Measurements from ENCODE around the gene TICRR.

Gene TICRR

DNA sequence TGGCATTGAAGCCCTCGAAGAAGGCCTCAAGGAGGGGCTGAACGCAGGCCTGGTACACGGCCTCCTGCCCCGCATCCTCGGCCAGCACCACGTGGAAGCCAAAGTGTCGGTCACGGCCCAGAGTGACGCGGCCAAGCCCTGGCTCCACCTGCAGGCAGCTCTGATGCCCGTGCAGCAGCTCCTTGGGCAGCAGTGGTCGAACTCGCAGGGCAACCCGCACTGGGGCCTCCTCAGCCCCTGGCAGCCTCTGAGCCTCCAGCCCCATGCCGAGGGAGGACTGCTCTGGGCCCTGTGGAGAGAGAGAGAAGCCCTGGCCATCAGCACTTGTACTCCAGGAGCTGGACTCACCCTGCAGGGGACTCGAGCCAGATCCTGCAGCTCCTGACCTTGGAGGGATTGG, 77.4 kb downstream of the TICRR start:
- H3K36me3 Mint-ChIP-seq = no peaks in the 10 kb centered on the region
- no peaks in the 10 kb centered on the region for H3K9me3 Mint-ChIP-seq
- DNase-seq (ENCODE audit: low spot score in 2 of 2) = no peak
- H3K4me3 Mint-ChIP-seq = no peak overlapping the region
- H3K27ac Mint-ChIP-seq = no peak overlapping the region
- ATAC-seq = no peak
- H3K4me1 Mint-ChIP-seq = peaks cover 14% of the 10 kb centered on the region

DNA sequence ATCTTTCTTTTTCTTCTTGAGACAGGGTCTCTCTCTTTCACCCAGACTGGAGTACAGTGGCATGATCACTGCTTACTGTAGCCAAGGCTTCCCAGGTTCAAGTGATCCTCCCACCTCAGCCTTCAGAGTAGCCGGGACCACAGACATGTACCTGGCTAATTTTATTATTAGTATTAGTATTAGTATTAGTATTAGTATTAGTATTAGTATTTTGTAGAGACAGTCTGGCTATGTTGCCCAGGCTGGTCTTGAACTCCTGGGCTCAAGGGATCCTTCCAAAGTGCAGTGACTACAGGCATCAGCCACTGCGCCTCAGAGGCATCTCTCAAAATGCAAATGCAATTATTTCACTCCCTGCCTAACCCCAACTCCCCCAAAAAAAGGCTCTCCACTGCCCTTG, 78.3 kb downstream of the TICRR start:
- DNase-seq (ENCODE audit: low spot score in 2 of 2) = no peak
- ATAC-seq = no peak
- Mint-ChIP-seq H3K4me3 (no peak overlapping the region), H3K36me3 (no peaks in the 10 kb centered on the region), H3K4me1 (peaks cover 14% of the 10 kb centered on the region), H3K9me3 (no peaks in the 10 kb centered on the region), H3K27ac (no peak overlapping the region)

DNA sequence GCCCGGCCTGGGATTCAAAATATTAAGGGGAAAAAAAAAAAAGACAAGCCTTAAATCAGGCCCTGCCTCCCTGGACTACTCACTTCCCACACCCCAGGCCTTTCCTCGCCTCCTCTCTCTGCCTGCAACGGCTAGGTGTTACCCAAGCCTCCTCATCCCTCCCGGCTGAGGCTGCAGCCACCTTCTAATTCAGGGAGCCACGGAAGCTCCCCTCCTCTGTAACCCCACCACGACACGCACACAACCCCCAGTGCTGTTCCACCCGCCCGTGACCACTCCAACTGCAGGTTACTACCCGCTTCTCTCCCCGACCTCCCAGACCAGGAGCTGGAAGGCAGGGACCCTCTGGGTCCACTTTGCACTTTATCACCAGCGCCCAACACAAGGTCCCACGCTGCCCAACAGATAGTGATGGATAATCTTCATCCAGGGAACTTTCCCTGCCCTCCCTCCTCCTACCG, 79.1 kb downstream of the TICRR start:
- H3K9me3 Mint-ChIP-seq = no peaks in the 10 kb centered on the region
- H3K27ac Mint-ChIP-seq = no peak overlapping the region
- peaks cover 14% of the 10 kb centered on the region for H3K4me1 Mint-ChIP-seq
- H3K36me3 Mint-ChIP-seq = no peaks in the 10 kb centered on the region
- H3K4me3 Mint-ChIP-seq = peak overlapping the region; percentile 61
- ATAC-seq (no peak), DNase-seq (ENCODE audit: low spot score in 2 of 2) (no peak)

DNA sequence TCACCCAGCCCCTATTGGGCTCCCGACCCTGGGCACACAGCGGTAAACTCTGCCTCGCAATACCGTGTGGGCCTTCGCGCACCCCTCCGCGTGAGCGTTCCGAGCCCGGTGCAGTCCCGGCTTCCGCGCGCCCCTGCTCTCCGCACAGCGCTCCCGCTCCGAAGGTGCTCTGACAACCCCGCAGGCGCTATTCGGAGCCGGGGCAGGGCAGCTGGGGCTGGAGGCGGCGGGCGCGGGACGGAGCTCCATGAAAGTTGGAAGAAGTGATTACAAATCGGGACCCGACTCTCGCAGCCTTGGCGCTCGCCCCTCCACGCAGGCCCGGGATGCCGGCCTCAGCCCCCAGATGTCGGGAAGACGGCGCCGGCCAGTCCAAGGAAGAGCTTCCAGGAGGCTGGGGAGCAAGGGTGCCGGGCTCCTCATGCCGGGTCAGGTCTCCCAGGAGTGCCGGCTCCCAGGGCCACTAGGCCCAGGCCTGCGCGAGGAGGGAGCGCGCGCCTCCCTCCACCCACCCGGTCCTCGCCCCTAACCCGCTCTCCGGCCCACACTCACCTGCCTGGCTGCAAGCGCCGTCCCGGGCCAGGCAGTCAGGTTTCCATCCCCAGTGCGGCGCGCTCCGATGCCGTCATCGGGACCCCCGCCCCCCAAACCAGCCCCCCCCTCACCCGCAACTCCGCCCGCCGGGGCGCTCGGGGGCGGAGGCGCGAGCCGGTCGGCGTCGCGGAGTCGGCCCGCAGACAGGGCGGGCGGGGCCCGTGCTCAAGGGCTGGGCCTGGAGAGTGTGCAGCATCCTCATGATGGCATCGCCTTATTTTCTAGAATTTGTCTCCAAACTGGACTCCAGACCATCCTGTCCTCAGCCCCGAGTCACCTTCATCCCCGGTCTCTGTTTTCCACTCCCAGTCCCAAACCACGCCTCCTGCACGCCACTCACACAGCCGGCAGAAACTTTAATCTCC, 79.9 kb downstream of the TICRR start, which contains the start of gene KIF7:
Gene KIF7 (minus strand): TSS at position 621 of the 959 bp plus-strand sequence. CDS start 2,537 bp downstream, outside the sequence.
- no peak within 1 kb of the TSS for H3K27ac Mint-ChIP-seq
- no peaks in the 10 kb centered on the region for H3K36me3 Mint-ChIP-seq
- DNase-seq (ENCODE audit: low spot score in 2 of 2) (no peak), ATAC-seq (peak; percentile 65)
- H3K4me1 Mint-ChIP-seq = peaks cover 14% of the 10 kb centered on the region
- H3K9me3 Mint-ChIP-seq = no peaks in the 10 kb centered on the region
- H3K4me3 Mint-ChIP-seq = peak within 1 kb of the TSS; percentile 61

DNA sequence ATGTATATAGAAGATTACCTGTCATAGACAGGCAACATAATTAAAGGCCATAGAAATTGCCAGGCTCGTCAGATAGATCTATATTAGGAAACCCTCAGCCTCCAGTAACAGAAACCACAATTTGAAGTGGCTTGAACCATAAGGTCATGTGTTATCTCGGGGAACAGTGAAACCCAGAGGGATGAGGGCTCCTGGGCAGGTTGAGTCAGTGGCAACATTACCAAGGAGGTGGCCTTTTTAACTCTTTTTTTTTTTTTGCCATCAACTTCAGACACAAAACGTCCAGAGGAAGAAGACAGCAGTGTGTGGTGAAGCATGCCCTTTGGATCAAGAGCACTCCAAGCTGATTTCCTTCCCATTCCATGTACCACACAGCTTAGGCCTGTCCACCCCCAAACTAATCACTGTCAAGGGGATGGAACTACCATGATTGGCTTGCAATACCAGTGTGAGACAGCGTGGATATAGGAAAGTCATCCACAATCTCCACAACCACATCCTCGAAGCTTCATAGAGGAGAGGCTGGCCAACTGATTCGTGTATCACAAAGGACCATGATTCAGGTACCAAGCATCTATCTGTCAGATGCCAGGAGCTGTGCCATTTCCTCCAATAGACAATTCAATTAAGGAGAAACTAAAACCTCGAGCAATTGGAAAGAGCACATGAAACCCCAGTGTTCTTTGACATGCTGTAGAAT, 81.0 kb downstream of the TICRR start:
- Mint-ChIP-seq H3K4me3 (peak overlapping the region; percentile 61), H3K36me3 (no peaks in the 10 kb centered on the region), H3K27ac (no peak overlapping the region), H3K4me1 (peaks cover 14% of the 10 kb centered on the region), H3K9me3 (no peaks in the 10 kb centered on the region)
- ATAC-seq = no peak
- no peak for DNase-seq (ENCODE audit: low spot score in 2 of 2)

DNA sequence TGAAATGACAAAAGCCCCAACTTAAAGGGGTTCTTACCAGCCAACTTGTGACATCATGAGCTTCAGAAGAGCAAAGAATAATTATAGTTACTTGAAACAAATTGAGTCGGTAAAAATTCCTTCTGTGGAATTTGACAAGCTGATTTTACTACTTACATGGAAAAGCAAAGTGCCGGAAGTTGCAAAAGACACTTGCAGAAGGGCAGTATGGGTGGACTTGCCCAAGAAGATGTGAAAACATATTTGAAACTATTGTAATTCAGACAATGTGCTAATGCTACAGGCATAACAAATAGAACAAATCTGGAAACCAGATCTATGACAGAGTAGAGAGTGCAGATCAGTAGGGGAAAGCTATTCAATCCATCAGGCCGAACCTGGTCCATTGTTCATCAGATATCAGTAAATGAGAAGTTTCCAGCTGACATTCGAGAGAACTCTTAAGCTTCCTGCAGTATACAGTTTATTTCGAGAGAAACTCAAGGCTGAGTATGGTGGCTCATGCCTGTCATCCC, 82.5 kb downstream of the TICRR start:
- Mint-ChIP-seq H3K4me3 (no peak overlapping the region), H3K27ac (no peak overlapping the region), H3K9me3 (no peaks in the 10 kb centered on the region), H3K4me1 (peaks cover 14% of the 10 kb centered on the region), H3K36me3 (no peaks in the 10 kb centered on the region)
- ATAC-seq (no peak), DNase-seq (ENCODE audit: low spot score in 2 of 2) (no peak)

DNA sequence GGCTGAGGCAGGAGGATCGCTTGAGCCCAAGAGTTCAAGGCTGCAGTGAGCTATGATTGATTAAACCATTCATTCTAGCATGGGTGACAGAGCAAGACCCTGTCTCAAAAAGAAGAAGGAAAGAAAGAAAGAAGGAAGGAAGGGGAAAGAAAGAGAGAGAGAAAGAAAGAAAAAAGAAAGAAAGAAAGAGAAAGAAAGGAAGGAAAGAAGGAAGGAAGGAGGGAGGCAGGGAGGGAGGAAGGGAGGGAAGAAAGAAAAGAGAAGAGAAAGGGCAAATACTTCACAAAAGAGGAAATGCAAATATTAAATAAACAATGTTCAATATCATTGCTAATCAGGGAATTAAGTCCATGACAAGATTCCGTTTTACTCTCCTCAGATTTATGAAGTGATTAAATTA, 84.0 kb downstream of the TICRR start:
- no peak for ATAC-seq
- no peak overlapping the region for H3K4me3 Mint-ChIP-seq
- peaks cover 12% of the 10 kb centered on the region for H3K4me1 Mint-ChIP-seq
- no peak for DNase-seq (ENCODE audit: low spot score in 2 of 2)
- H3K27ac Mint-ChIP-seq = peak overlapping the region; percentile 1
- no peaks in the 10 kb centered on the region for H3K36me3 Mint-ChIP-seq
- H3K9me3 Mint-ChIP-seq = no peaks in the 10 kb centered on the region

DNA sequence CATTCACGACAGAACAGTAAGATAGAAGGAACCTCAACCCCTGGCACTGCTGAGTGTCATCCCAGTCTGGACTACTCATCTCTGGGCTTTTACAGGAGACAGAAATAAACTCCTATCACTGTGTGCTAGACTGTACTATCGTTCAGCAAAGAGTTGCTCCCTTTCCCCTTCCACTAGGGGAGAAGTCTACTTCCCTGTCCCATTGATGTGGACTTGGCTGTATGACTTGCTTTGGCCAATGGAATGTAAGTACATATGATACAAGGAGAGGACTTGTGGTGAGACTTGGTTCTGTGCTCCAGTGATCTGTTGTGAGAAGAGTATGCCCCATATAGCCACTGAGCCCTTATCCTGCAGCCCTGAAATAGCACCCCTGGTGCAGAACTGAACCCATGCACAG, 85.3 kb downstream of the TICRR start:
- Mint-ChIP-seq H3K4me1 (peaks cover 4% of the 10 kb centered on the region), H3K27ac (no peak overlapping the region), H3K9me3 (no peaks in the 10 kb centered on the region), H3K4me3 (no peak overlapping the region), H3K36me3 (no peaks in the 10 kb centered on the region)
- no peak for ATAC-seq
- no peak for DNase-seq (ENCODE audit: low spot score in 2 of 2)

DNA sequence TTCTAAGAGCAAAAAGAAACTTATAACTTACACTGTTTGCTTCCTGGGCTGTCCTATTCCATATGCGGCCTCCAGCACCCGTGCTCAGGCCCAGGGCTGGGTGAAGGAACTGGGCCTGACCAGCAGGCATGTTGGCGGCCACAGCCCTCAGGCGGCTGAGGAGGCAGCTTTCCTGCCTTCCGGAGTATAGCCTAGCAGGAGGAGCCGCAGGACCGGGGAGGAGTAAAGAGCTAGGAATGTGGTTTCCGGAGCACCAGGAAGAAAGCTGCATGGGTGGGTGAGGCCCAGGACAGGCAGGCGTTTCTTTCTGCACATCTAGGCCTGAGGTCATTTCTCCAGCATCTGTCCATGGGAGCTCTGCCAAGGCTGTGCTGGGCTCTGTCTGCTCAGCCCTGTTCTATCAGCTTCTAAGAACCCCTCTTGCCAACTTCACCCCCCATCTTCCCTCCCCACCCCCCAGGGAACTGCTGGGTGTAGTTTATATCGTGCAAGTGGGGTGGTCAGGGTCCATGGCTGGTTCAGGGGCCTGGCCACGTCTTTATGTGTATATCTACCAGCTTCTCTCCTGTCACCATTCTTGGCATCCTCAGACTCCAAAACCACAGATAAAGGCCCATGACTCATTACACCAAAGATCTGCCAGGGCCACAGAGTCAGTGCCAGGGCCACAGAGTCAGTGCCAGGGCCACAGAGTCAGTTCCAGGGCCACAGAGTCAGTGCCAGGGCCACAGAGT, 87.8 kb downstream of the TICRR start:
- DNase-seq (ENCODE audit: low spot score in 2 of 2) (no peak), ATAC-seq (no peak)
- Mint-ChIP-seq H3K9me3 (no peaks in the 10 kb centered on the region), H3K36me3 (no peaks in the 10 kb centered on the region), H3K4me3 (no peak overlapping the region), H3K4me1 (no peaks in the 10 kb centered on the region), H3K27ac (no peak overlapping the region)

DNA sequence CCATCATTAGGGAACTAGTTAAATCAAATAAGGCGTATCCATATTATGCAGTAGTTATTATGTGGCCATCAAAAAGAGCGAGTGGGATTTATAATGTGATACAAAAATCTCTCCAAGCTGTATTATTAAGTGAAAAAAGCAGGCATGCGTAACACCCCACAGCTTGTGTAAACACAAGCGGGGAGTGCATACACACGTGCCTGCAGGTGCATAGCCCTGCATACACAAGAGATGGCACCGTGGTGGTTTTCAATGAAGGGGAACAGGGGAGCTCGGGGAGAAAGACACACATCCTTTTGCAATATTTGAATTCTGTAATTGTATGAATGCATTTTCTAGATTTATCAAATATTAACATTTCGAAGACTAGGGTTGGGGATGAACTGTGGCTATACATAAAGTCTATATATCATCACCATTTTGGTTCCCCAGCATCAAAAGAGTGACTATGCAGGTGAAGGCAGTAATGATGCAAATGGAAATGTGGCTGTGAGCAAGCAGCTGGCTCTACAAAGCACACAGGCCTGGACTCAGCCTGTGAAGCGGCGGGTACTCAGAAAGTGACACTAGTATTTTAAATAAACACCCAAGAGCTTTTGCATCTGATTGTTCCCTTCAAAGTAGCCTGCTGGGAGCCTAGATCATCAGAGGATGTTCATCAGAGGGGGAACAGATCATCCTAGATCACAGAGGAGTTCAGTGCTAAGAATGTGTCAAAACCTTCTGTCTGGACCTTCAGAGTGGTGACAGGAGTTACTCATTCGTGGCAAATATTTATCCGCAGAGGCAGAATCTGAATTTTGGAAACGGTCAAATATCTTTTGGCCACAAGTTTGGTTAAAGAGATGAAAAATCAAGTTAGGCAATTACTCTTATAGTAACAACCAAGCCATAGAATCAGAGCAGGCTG, 89.4 kb downstream of the TICRR start:
- DNase-seq (ENCODE audit: low spot score in 2 of 2) (no peak), ATAC-seq (no peak)
- Mint-ChIP-seq H3K4me3 (peak overlapping the region; percentile 34), H3K9me3 (no peaks in the 10 kb centered on the region), H3K4me1 (no peaks in the 10 kb centered on the region), H3K27ac (no peak overlapping the region), H3K36me3 (no peaks in the 10 kb centered on the region)

DNA sequence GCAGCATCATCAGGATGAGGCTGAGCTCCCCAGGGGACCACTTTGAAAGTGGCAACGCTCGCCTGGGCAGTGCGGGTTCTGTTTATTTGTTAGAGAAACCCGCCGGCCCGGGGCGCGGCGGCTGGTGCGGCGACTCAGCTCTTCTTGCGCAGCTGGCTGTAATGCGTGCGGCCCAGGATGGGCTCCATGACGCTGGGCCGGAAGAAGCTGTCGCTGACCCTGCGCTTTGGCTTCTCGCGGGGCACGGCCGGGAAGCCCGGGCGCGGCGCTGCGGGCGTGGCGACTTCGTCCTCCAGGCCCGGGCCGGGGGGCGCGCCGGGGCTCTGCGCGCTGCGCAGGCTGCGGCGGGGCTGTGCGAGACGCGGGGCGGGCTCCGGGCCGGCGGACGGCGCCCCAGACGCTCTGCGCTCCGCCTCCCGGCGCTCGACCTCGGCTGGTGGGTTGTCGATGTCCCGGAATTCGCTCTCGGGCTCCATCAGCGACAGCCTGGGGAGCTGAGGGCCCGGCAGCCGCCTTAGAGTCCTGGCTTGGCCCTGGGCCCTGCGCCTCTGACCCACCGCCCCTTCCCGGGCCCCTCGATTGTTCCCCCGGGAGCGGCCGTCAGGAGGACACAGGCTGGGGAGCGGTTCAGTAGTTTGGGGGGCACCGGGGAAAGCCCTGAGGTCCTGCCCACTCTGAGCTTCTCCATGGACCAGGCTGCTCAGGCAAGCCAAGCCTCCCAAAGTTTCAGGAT, 90.3 kb downstream of the TICRR start:
- H3K27ac Mint-ChIP-seq = no peak overlapping the region
- H3K4me1 Mint-ChIP-seq = no peaks in the 10 kb centered on the region
- no peaks in the 10 kb centered on the region for H3K9me3 Mint-ChIP-seq
- H3K36me3 Mint-ChIP-seq = no peaks in the 10 kb centered on the region
- peak overlapping the region; percentile 34 for H3K4me3 Mint-ChIP-seq
- DNase-seq (ENCODE audit: low spot score in 2 of 2) = no peak
- ATAC-seq = peak; percentile 68

DNA sequence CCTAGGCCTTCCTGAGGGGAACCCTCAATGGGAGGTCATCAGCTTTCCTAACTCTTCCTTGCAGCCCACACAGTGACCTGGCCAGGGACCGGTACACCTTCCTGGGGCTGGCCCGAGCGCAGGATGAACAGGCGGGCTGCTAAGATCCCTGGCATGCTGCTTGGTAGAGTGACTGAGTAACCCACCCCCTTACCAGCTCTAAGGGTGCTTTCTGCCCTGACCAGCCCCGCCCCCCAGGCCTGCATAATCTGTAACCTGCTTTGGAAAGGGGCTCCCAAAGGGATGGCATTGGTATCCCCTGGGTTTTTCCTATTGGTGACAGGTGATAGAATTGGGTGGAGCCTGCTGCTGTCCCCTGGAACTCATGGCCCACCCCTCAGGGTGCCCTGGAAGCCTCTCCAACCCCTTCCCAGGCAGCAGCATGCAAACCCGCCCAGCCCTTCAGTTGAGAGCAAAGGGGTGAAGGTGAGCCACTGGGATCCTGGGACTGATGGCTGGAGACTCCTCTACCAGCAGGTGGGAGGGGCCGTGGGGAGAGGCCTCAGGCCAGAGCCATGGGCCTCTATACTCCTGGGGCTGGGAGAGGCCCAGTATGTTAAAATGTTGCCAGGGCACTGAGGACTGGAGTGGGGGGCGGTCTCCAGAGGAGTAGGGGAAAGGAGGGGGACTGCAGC, 91.1 kb downstream of the TICRR start:
- Mint-ChIP-seq H3K36me3 (no peaks in the 10 kb centered on the region), H3K9me3 (no peaks in the 10 kb centered on the region), H3K4me3 (peak overlapping the region; percentile 34), H3K4me1 (no peaks in the 10 kb centered on the region), H3K27ac (no peak overlapping the region)
- ATAC-seq (no peak), DNase-seq (ENCODE audit: low spot score in 2 of 2) (no peak)

DNA sequence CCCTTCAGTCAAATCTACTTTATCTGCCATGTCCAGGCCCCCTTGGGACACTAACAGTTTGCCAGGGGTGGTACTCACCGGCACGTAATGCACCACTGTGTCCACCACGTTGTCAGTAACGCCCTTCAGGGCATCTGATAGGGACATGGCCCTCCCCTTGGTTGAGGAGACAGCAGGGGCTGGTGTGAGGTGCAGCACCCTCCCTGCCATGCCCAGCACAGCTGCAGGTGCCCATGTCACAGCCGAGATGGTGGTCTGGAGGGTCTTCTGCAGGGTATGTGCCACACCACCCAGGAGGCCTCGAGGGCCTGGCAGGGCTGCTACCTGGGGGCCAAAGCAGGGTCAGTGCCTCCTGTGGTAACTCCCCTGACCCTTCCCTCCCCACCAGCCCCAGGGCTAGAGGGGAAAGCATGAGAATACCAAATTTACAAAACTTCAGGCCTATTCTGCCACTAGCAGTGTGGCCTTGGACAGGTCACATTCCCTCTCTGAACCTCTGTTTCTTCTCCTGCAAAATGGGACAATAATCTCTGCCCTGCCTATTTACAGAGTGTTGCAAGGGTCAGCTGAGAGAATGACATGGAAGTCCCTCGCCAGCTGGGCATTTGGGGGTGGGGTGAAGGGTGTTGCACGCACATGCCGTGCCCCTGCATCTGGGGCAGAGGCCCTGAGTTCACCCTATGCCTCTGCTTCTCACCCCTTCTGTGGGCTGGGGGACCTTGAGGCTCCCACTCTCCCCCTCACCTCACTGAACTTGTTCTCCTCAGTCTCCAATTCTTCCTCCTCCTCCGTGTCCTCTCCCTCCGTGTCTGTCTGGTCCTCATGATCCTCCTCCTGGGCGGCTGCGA, 91.8 kb downstream of the TICRR start:
- Mint-ChIP-seq H3K4me1 (no peaks in the 10 kb centered on the region), H3K27ac (no peak overlapping the region), H3K9me3 (no peaks in the 10 kb centered on the region), H3K36me3 (no peaks in the 10 kb centered on the region), H3K4me3 (no peak overlapping the region)
- no peak for ATAC-seq
- DNase-seq (ENCODE audit: low spot score in 2 of 2) = no peak

Measured in stimulated activated effector memory CD8-positive, alpha-beta T cell treated with anti-CD3 and anti-CD28 coated beads, Interleukin-12 subunit alpha, Interleukin-12 subunit beta, amount 100 ng/mL, for 72 hours (primary cell).